HL-60 (cell line): ENCODE results near the gene MCCC2.

Source experiments
- DNase-seq, 2 experiments: peaks; one replicate each; pipeline ENCODE4 v3.0.0-alpha.2; 2010 to 2020; ENCODE audit warnings: low read depth in 1 of 2, low spot score in 1 of 2
- H3K27ac ChIP-seq: fragments of 250-450 bp; sonication (Bioruptor Pico); replicated peaks from 2 replicates; pipeline ENCODE4 v1.5.1; 2020; ENCODE audit warnings: mild to moderate bottlenecking, moderate library complexity
- H3K27me3 ChIP-seq: fragments of 250-450 bp; sonication (Bioruptor Pico); 2 replicates; pipeline ENCODE4 v1.5.1; 2021; ENCODE audit warnings: mild to moderate bottlenecking, moderate library complexity; ENCODE audit not compliant: insufficient read depth, poor library complexity, severe bottlenecking
- H3K4me3 ChIP-seq: replicated peaks from 2 replicates; pipeline ENCODE4 v1.5.1; 2011; ENCODE audit warnings: mild to moderate bottlenecking, control low read depth, low read length; ENCODE audit not compliant: insufficient read depth
- CTCF ChIP-seq: IDR thresholded peaks from one replicate; pipeline ENCODE4 v1.5.1; 2011; ENCODE audit warnings: low read length, control low read depth, inconsistent platforms; ENCODE audit not compliant: insufficient read depth
- GABPA ChIP-seq: IDR thresholded peaks from 2 replicates; pipeline ENCODE4 v1.6.1; 2012; ENCODE audit warnings: low read depth
- POLR2AphosphoS5 ChIP-seq: IDR thresholded peaks from 2 replicates; pipeline ENCODE4 v1.6.1; 2012; ENCODE audit warnings: low read depth
- REST ChIP-seq: IDR thresholded peaks from 2 replicates; pipeline ENCODE4 v1.6.1; 2012; ENCODE audit warnings: low read depth; ENCODE audit not compliant: insufficient replicate concordance
- SPI1 ChIP-seq: IDR thresholded peaks from 2 replicates; pipeline ENCODE4 v1.6.1; 2012; ENCODE audit warnings: low read depth, mild to moderate bottlenecking, borderline replicate concordance

Gene MCCC2

GRCh38 chr5:71666321-71666720 is 79.2 kb downstream of the MCCC2 start:
- TF ChIP-seq SPI1 = no peak
- TF ChIP-seq CTCF = no peak
- no peak for TF ChIP-seq GABPA
- TF ChIP-seq POLR2AphosphoS5 = no peak
- no peak for TF ChIP-seq REST
- Histone ChIP-seq H3K27ac (no peak overlapping the region), H3K4me3 (no peak overlapping the region), H3K27me3 (no peaks in the 10 kb centered on the region)
- DNase-seq = no peak

- Histone ChIP-seq H3K27ac (no peak overlapping the region), H3K27me3 (no peaks in the 10 kb centered on the region), H3K4me3 (no peak overlapping the region)
- no peak for TF ChIP-seq CTCF
- TF ChIP-seq SPI1 = no peak
- no peak for TF ChIP-seq REST
- TF ChIP-seq GABPA = no peak
- no peak for TF ChIP-seq POLR2AphosphoS5
- DNase-seq = no peak
Observed at GRCh38 chr5:71677977-71678376, 90.8 kb downstream of the MCCC2 start.

GRCh38 chr5:71679714-71680113 is 92.6 kb downstream of the MCCC2 start:
- H3K27ac ChIP-seq = no peak overlapping the region
- TF ChIP-seq POLR2AphosphoS5 (no peak), SPI1 (no peak), REST (no peak), CTCF (no peak), GABPA (no peak)
- no peak overlapping the region for H3K4me3 ChIP-seq
- DNase-seq = no peak
- no peaks in the 10 kb centered on the region for H3K27me3 ChIP-seq
